Measurements from ENCODE around the gene ULK4. TPM values are rescaled to one million over a fixed set of nuclear protein-coding genes. Genes with fewer than 3 reads are reported as not detected.

Gene ULK4
- total and polyA plus RNA-seq, 9 of the 15 experiments (the other 6 are each of a cell fraction or from before 2014, with no cell fraction given), result 3.0 to 5.9 (median 3.5) TPM

DNA sequence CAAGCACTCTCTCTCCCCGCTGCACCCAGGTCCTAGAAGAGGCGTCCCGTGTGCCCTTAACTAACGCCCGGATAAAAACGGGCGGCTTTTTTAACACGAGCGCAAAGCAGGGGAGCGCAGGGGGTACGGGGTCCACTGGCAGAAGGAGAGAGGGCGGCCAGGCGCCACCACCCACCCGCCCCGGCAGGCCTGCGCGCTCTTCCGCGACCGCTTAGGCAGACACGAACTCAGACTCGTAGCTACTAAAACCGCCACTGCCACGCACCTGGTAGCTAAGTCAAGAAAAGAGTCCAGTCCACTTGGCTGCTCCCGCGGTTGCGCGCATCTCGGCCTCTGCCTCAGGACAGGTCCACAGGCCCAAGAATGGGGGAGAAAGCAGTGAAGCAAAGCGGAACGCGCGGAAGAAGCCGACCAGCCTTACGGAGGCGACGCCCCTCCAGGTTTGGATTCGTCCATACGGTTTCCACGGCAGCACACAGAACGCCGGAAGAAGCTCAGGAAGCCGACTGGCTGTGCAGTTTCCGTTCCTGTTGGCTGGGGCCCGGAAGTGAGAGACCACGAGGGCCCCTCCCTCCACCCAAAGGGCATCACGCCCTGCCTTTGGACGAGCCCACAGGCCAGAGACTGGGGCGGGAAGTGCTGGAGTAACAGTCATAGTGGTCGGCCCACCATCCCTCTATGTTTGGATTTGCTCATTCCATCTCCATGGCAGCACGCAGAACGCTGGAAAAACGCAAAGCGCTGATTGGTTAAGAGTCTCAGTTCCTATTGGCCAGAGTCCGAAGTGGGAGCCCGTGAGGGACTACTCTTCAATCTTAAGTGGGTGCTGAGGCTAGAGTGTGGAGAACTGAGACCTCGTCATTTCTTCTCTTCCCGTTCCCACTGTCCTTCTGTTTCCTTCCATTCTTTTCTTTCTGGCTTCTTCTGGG is at the start of gene ULK4 (continued):
- TF ChIP-seq RAD21 (CRISPR knock-in tag; conservative IDR thresholded peaks at IDR 0.05 in 1 of 2, IDR thresholded peaks at IDR 0.05 in 1 of 2), result no peak
- TF ChIP-seq, protein P1, sequence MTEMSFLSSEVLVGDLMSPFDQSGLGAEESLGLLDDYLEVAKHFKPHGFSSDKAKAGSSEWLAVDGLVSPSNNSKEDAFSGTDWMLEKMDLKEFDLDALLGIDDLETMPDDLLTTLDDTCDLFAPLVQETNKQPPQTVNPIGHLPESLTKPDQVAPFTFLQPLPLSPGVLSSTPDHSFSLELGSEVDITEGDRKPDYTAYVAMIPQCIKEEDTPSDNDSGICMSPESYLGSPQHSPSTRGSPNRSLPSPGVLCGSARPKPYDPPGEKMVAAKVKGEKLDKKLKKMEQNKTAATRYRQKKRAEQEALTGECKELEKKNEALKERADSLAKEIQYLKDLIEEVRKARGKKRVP (CRISPR knock-in tag; IDR thresholded peaks at IDR 0.05), result no peak
- peak; percentile 99 for TF ChIP-seq BHLHE40 (IDR thresholded peaks at IDR 0.05; ENCODE audit: low read length)
- TF ChIP-seq, protein P2, sequence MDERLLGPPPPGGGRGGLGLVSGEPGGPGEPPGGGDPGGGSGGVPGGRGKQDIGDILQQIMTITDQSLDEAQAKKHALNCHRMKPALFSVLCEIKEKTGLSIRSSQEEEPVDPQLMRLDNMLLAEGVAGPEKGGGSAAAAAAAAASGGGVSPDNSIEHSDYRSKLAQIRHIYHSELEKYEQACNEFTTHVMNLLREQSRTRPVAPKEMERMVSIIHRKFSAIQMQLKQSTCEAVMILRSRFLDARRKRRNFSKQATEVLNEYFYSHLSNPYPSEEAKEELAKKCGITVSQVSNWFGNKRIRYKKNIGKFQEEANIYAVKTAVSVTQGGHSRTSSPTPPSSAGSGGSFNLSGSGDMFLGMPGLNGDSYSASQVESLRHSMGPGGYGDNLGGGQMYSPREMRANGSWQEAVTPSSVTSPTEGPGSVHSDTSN (CRISPR knock-in tag; IDR thresholded peaks at IDR 0.05; ENCODE audit: low read depth), result no peak
- TF ChIP-seq, protein P2 (tag; conservative IDR thresholded peaks at IDR 0.05; ENCODE audit: low read depth), result no peak
- TF ChIP-seq TRIM28 (IDR thresholded peaks at IDR 0.05), result no peak
- TF ChIP-seq, protein P3, sequence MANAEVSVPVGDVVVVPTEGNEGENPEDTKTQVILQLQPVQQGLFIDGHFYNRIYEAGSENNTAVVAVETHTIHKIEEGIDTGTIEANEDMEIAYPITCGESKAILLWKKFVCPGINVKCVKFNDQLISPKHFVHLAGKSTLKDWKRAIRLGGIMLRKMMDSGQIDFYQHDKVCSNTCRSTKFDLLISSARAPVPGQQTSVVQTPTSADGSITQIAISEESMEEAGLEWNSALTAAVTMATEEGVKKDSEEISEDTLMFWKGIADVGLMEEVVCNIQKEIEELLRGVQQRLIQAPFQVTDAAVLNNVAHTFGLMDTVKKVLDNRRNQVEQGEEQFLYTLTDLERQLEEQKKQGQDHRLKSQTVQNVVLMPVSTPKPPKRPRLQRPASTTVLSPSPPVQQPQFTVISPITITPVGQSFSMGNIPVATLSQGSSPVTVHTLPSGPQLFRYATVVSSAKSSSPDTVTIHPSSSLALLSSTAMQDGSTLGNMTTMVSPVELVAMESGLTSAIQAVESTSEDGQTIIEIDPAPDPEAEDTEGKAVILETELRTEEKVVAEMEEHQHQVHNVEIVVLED (CRISPR knock-in tag; IDR thresholded peaks at IDR 0.05), result peak; percentile 75
- TF ChIP-seq CEBPG (CRISPR knock-in tag; IDR thresholded peaks at IDR 0.05), result no peak
- TF ChIP-seq CEBPG (tag; conservative IDR thresholded peaks at IDR 0.05 in 1 of 2, IDR thresholded peaks at IDR 0.05 in 1 of 2), result no peak; a peak in 1 of 4 replicates
- no peak for TF ChIP-seq ZZZ3 (IDR thresholded peaks at IDR 0.05)
- no peak for TF ChIP-seq HSF4 (CRISPR knock-in tag; IDR thresholded peaks at IDR 0.05; ENCODE audit: borderline replicate concordance)
- TF ChIP-seq, protein P4, sequence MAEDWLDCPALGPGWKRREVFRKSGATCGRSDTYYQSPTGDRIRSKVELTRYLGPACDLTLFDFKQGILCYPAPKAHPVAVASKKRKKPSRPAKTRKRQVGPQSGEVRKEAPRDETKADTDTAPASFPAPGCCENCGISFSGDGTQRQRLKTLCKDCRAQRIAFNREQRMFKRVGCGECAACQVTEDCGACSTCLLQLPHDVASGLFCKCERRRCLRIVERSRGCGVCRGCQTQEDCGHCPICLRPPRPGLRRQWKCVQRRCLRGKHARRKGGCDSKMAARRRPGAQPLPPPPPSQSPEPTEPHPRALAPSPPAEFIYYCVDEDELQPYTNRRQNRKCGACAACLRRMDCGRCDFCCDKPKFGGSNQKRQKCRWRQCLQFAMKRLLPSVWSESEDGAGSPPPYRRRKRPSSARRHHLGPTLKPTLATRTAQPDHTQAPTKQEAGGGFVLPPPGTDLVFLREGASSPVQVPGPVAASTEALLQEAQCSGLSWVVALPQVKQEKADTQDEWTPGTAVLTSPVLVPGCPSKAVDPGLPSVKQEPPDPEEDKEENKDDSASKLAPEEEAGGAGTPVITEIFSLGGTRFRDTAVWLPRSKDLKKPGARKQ (CRISPR knock-in tag; IDR thresholded peaks at IDR 0.05), result no peak
- no peak for TF ChIP-seq ARNT (IDR thresholded peaks at IDR 0.05)
- peak; percentile 98 to 99 for TF ChIP-seq SIN3A (IDR thresholded peaks at IDR 0.05; ENCODE audit: borderline replicate concordance in 2 of 2, control insufficient read depth in 1 of 2, low read depth in 2 of 2, low read length in 2 of 2)
- no peak for TF ChIP-seq DMBX1 (CRISPR knock-in tag; IDR thresholded peaks at IDR 0.05; ENCODE audit: borderline replicate concordance)
- TF ChIP-seq PHF21A (IDR thresholded peaks at IDR 0.05; ENCODE audit: borderline replicate concordance, low read depth), result no peak
- peak; percentile 62 for TF ChIP-seq ZFX (CRISPR knock-in tag; IDR thresholded peaks at IDR 0.05)
- TF ChIP-seq RBM39 (optimal IDR thresholded peaks at IDR 0.05; ENCODE audit: low read depth, low read length), result no peak
- TF ChIP-seq SMAD1 (IDR thresholded peaks at IDR 0.05; ENCODE audit: low read depth, low read length, partially characterized antibody), result peak; percentile 53

Measured in K562 (cell line).